Mesenchymal stem cell (in vitro differentiated cells and primary cell): ENCODE measurements around the gene RFX8.
A peak's percentile ranks its signal among the peaks of the same experiment; 100 is the strongest.

Experiments
- DNase-seq: peaks from one replicate; pipeline ENCODE4 v3.0.0-alpha.2; 2013
- H2AFZ ChIP-seq: one replicate; pipeline ENCODE4 v1.6.1; 2013; ENCODE audit warnings: low read depth, mild to moderate bottlenecking, control low read depth, inconsistent platforms, low read length, moderate library complexity
- H2AK5ac ChIP-seq: 2 replicates; pipeline ENCODE4 v1.6.1; 2013; ENCODE audit warnings: low read length, moderate library complexity, mild to moderate bottlenecking, inconsistent platforms; ENCODE audit not compliant: severe bottlenecking
- H2BK120ac ChIP-seq: one replicate; pipeline ENCODE4 v1.6.1; 2013; ENCODE audit warnings: low read depth, mild to moderate bottlenecking, inconsistent platforms, low read length, moderate library complexity
- H2BK12ac ChIP-seq, 2 experiments: one replicate each; pipeline ENCODE4 v1.6.1; 2013; ENCODE audit warnings: inconsistent platforms in 2 of 2, low read length in 2 of 2, mild to moderate bottlenecking in 2 of 2, moderate library complexity in 2 of 2, control low read depth in 1 of 2
- H2BK15ac ChIP-seq: one replicate; pipeline ENCODE4 v1.6.1; 2013; ENCODE audit warnings: mild to moderate bottlenecking, low read depth, inconsistent platforms; ENCODE audit not compliant: poor library complexity, severe bottlenecking
- H2BK5ac ChIP-seq: 2 replicates; pipeline ENCODE4 v1.6.1; 2013; ENCODE audit warnings: low read depth, mild to moderate bottlenecking, low read length, control low read depth, inconsistent platforms; ENCODE audit not compliant: poor library complexity, severe bottlenecking
- H3K14ac ChIP-seq, 2 experiments: one replicate each; pipeline ENCODE4 v1.6.1; 2013; ENCODE audit warnings: inconsistent platforms in 2 of 2, low read length in 2 of 2, control low read depth in 1 of 2, mild to moderate bottlenecking in 1 of 2, moderate library complexity in 1 of 2
- H3K18ac ChIP-seq, 2 experiments: one replicate each; pipeline ENCODE4 v1.6.1; 2013; ENCODE audit warnings: inconsistent platforms in 2 of 2, low read length in 2 of 2, control low read depth in 1 of 2, low read depth in 1 of 2, mild to moderate bottlenecking in 1 of 2
- H3K23ac ChIP-seq, 2 experiments: one replicate each; pipeline ENCODE4 v1.6.1; 2013; ENCODE audit warnings: inconsistent platforms in 2 of 2, low read length in 2 of 2, mild to moderate bottlenecking in 2 of 2, moderate library complexity in 2 of 2, control low read depth in 1 of 2
- H3K27ac ChIP-seq: 2 replicates; pipeline ENCODE4 v1.5.1; 2013; ENCODE audit warnings: mild to moderate bottlenecking, moderate library complexity, low read length, control low read depth, inconsistent platforms; ENCODE audit not compliant: poor library complexity, severe bottlenecking
- H3K27me3 ChIP-seq, 2 experiments: 2 replicates each; pipeline versions ENCODE4 v1.6.1 to v1.7.0; 2013; ENCODE audit warnings: low read length in 2 of 2, mild to moderate bottlenecking in 2 of 2, moderate library complexity in 2 of 2, control low read depth in 1 of 2, inconsistent platforms in 1 of 2; ENCODE audit not compliant: control insufficient read depth in 1 of 2, insufficient read depth in 1 of 2
- H3K36me3 ChIP-seq, 2 experiments: 2 replicates each; pipeline versions ENCODE4 v1.6.1 to v1.7.0; 2013; ENCODE audit warnings: low read length in 2 of 2, control low read depth in 1 of 2, inconsistent platforms in 1 of 2, low read depth in 1 of 2, mild to moderate bottlenecking in 1 of 2; ENCODE audit not compliant: insufficient read depth in 2 of 2, control insufficient read depth in 1 of 2
- H3K4ac ChIP-seq, 2 experiments: one replicate each; pipeline ENCODE4 v1.6.1; 2013; ENCODE audit warnings: inconsistent platforms in 2 of 2, low read length in 2 of 2, mild to moderate bottlenecking in 2 of 2, moderate library complexity in 2 of 2, control low read depth in 1 of 2, low read depth in 1 of 2
- H3K4me1 ChIP-seq: 2 replicates; pipeline ENCODE4 v1.6.1; 2013; ENCODE audit warnings: low read depth, low read length, control low read depth; ENCODE audit not compliant: control insufficient read depth, insufficient read depth
- H3K4me2 ChIP-seq: 2 replicates; pipeline ENCODE4 v1.6.1; 2013; ENCODE audit warnings: low read length, mild to moderate bottlenecking, inconsistent platforms; ENCODE audit not compliant: poor library complexity, severe bottlenecking
- H3K4me3 ChIP-seq, 2 experiments: 2 replicates each; pipeline versions ENCODE4 v1.5.1 to v1.7.0; 2013; ENCODE audit warnings: low read length in 2 of 2, mild to moderate bottlenecking in 2 of 2, control low read depth in 1 of 2, low read depth in 1 of 2; ENCODE audit not compliant: insufficient read depth in 1 of 2
- H3K79me1 ChIP-seq: replicated peaks from 2 replicates; pipeline ENCODE4 v1.6.1; 2013; ENCODE audit warnings: mild to moderate bottlenecking, control low read depth, low read length, inconsistent platforms; ENCODE audit not compliant: poor library complexity, severe bottlenecking
- H3K9ac ChIP-seq: 2 replicates; pipeline ENCODE4 v1.7.0; 2013; ENCODE audit warnings: mild to moderate bottlenecking, low read length, moderate library complexity
- H3K9me3 ChIP-seq: 2 replicates; pipeline ENCODE4 v1.7.0; 2013; ENCODE audit warnings: mild to moderate bottlenecking, low read length; ENCODE audit not compliant: control insufficient read depth
- H4K8ac ChIP-seq: one replicate; pipeline ENCODE4 v1.6.1; 2013; ENCODE audit warnings: inconsistent platforms, mild to moderate bottlenecking, low read length, moderate library complexity
- H4K91ac ChIP-seq: one replicate; pipeline ENCODE4 v1.6.1; 2013; ENCODE audit warnings: mild to moderate bottlenecking, low read length, inconsistent platforms
- WGBS: methylation state at CpG from one replicate; pipeline ENCODE4 v1.1.7; 2013; ENCODE audit warnings: mixed read lengths; 5-methylcytosine and 5-hydroxymethylcytosine counted together

The RFX8 gene

DNA sequence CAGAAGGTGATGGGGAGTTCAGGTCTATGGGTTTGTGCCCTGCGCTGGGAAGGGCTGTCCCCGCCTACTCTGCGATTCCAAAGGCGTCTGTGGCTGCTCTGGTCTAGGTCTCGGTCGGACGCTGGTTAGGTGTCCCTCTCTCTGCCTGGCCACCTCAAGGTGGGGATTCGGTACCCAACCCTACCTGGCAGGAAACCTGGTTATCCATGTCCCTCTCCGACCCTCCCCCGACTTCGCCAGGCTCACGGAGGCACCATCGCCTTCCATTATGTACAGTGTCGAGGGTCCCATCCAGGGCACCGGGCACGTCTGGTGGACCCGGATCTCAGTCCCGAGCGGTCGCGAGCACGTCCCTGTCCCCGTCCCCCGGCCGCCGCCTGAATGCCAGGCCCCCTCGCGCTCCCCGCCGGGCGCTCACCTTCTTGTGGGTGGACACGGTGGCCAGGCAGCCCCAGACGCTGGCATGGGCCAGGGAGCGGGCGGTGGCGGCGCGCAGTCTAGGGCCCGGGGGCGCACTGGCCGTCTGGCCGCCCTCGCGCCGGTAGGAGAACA lies 88.2 kb downstream of the RFX8 start:
- peak overlapping the region in 1 of 2 experiments; percentile 64 for H3K23ac ChIP-seq
- peaks cover 0 to 20% of the 10 kb centered on the region in 2 experiments for H3K36me3 ChIP-seq
- no peak overlapping the region for H3K27ac ChIP-seq
- no peak overlapping the region for H2BK15ac ChIP-seq
- H2BK5ac ChIP-seq, result no peak overlapping the region
- no peaks in the 10 kb centered on the region for H3K79me1 ChIP-seq
- H2AFZ ChIP-seq, result no peak overlapping the region
- H4K91ac ChIP-seq, result no peak overlapping the region
- peak overlapping the region; percentile 81 for H3K4me2 ChIP-seq
- H4K8ac ChIP-seq, result no peak overlapping the region
- no peak overlapping the region for H3K14ac ChIP-seq
- no peak for DNase-seq
- peak overlapping the region in 1 of 2 experiments; percentile 34 for H3K18ac ChIP-seq
- no peak overlapping the region for H3K4ac ChIP-seq
- H2BK12ac ChIP-seq, result no peak overlapping the region
- no peaks in the 10 kb centered on the region for H3K9me3 ChIP-seq
- peak overlapping the region; percentile 55 to 77 for H3K4me3 ChIP-seq
- WGBS, result 7% methylated on average over 45 of the region's 45 CpGs
- peaks cover 13% of the 10 kb centered on the region for H3K4me1 ChIP-seq
- H2BK120ac ChIP-seq, result no peak overlapping the region
- peak overlapping the region; percentile 45 for H3K9ac ChIP-seq
- no peak overlapping the region for H2AK5ac ChIP-seq
- peaks cover 0 to 44% of the 10 kb centered on the region in 2 experiments for H3K27me3 ChIP-seq

GRCh38 chr2:101383016-101383541 lies 91.8 kb downstream of the RFX8 start:
- Histone ChIP-seq H3K4me3 (no peak overlapping the region), H3K14ac (no peak overlapping the region), H3K27ac (no peak overlapping the region), H3K79me1 (no peaks in the 10 kb centered on the region), H3K4ac (no peak overlapping the region), H3K23ac (no peak overlapping the region), H3K27me3 (peaks cover 0 to 41% of the 10 kb centered on the region in 2 experiments), H3K18ac (no peak overlapping the region), H2BK15ac (no peak overlapping the region), H2BK12ac (no peak overlapping the region), H3K9ac (no peak overlapping the region), H4K91ac (no peak overlapping the region), H3K9me3 (no peaks in the 10 kb centered on the region), H3K36me3 (no peaks in the 10 kb centered on the region), H2BK5ac (no peak overlapping the region), H2AFZ (no peak overlapping the region), H3K4me1 (peaks cover 20% of the 10 kb centered on the region), H2AK5ac (no peak overlapping the region), H4K8ac (no peak overlapping the region), H3K4me2 (no peak overlapping the region), H2BK120ac (no peak overlapping the region)
- no peak for DNase-seq
- 80% methylated on average over 6 of the region's 7 CpGs for WGBS

DNA sequence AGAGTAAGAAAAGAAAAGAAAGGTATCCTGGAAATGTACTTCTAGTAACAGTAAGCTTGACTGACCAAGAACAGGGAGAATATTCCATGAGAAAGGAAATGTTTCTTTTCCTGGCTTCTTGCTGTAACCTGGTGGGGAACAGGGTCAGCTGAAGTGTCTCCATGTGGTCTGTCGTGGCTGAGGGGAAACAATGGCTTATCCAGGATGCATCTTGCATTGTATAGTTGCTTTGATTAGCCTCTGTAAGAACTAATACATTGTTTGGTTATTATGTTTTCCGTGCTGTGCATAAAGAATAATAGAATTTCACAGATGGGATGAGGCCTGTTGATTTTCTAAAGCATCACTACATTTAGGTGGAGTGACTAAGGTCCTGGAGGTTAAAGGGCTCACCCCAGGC lies 92.5 kb downstream of the RFX8 start:
- no peak overlapping the region for H2BK12ac ChIP-seq
- no peak overlapping the region for H2AK5ac ChIP-seq
- no peak overlapping the region for H3K4me2 ChIP-seq
- no peak overlapping the region for H2AFZ ChIP-seq
- DNase-seq, result no peak
- peaks cover 0 to 37% of the 10 kb centered on the region in 2 experiments for H3K27me3 ChIP-seq
- H3K27ac ChIP-seq, result no peak overlapping the region
- no peaks in the 10 kb centered on the region for H3K9me3 ChIP-seq
- H3K9ac ChIP-seq, result no peak overlapping the region
- 88% methylated on average over 2 of the region's 2 CpGs for WGBS
- no peak overlapping the region for H3K14ac ChIP-seq
- H3K4me3 ChIP-seq, result no peak overlapping the region
- no peak overlapping the region for H3K23ac ChIP-seq
- no peaks in the 10 kb centered on the region for H3K36me3 ChIP-seq
- no peak overlapping the region for H2BK5ac ChIP-seq
- H3K4ac ChIP-seq, result no peak overlapping the region
- no peak overlapping the region for H4K8ac ChIP-seq
- H2BK120ac ChIP-seq, result no peak overlapping the region
- H3K79me1 ChIP-seq, result no peaks in the 10 kb centered on the region
- H4K91ac ChIP-seq, result no peak overlapping the region
- H2BK15ac ChIP-seq, result no peak overlapping the region
- H3K18ac ChIP-seq, result no peak overlapping the region
- H3K4me1 ChIP-seq, result peaks cover 19% of the 10 kb centered on the region

GRCh38 chr2:101380376-101380775 lies 94.5 kb downstream of the RFX8 start:
- no peak overlapping the region for H2BK12ac ChIP-seq
- H3K27ac ChIP-seq, result no peak overlapping the region
- H2AK5ac ChIP-seq, result no peak overlapping the region
- H3K27me3 ChIP-seq, result peaks cover 0 to 22% of the 10 kb centered on the region in 2 experiments
- H3K4me3 ChIP-seq, result peak overlapping the region in 1 of 2 experiments; percentile 22
- no peak overlapping the region for H3K23ac ChIP-seq
- no peak overlapping the region for H4K8ac ChIP-seq
- H3K4ac ChIP-seq, result no peak overlapping the region
- H3K4me1 ChIP-seq, result peaks cover 8% of the 10 kb centered on the region
- H3K18ac ChIP-seq, result no peak overlapping the region
- peak; percentile 61 for DNase-seq
- WGBS, result 64% methylated on average over 11 of the region's 11 CpGs
- H3K9me3 ChIP-seq, result no peaks in the 10 kb centered on the region
- H2BK120ac ChIP-seq, result no peak overlapping the region
- no peak overlapping the region for H3K4me2 ChIP-seq
- no peak overlapping the region for H2BK5ac ChIP-seq
- no peak overlapping the region for H3K9ac ChIP-seq
- no peak overlapping the region for H2BK15ac ChIP-seq
- H3K14ac ChIP-seq, result no peak overlapping the region
- no peak overlapping the region for H4K91ac ChIP-seq
- no peak overlapping the region for H2AFZ ChIP-seq
- H3K79me1 ChIP-seq, result no peaks in the 10 kb centered on the region
- no peaks in the 10 kb centered on the region for H3K36me3 ChIP-seq
